Thoracic aorta (tissue), 2 donors: ENCODE data around the gene MYZAP. TPM values are rescaled to one million over a fixed set of nuclear protein-coding genes. Genes with fewer than 3 reads are reported as not detected.
A peak's percentile ranks its signal among the peaks of the same experiment; 100 is the strongest.

Experiments used
- ATAC-seq: fragments of 150-250 bp; one replicate; pipeline ENCODE4 v1.8.0; 2017; ENCODE audit warnings: low read depth; ENCODE audit not compliant: insufficient number of reproducible peaks, low FRiP score
- DNase-seq: peaks from one replicate; pipeline ENCODE4 v3.0.0-alpha.2; 2020; ENCODE audit warnings: low spot score
- H3K27ac ChIP-seq, 2 donors: fragments of 200-600 bp; sonication (generic); 1 replicate in 1 of 2; 2 replicates in 1 of 2; pipeline ENCODE4 v1.5.1; 2016; ENCODE audit warnings: mild to moderate bottlenecking in 2 of 2, moderate library complexity in 2 of 2
- H3K27me3 ChIP-seq: fragments of 200-600 bp; sonication (generic); replicated peaks from 2 replicates; pipeline ENCODE4 v1.6.0; 2016; ENCODE audit warnings: mild to moderate bottlenecking; ENCODE audit not compliant: insufficient read depth
- H3K36me3 ChIP-seq: fragments of 200-600 bp; sonication (generic); one replicate; pipeline ENCODE4 v1.5.1; 2016
- H3K4me1 ChIP-seq, 2 donors: fragments of 200-600 bp; sonication (generic); 1 replicate in 1 of 2; 2 replicates in 1 of 2; pipeline versions ENCODE4 v1.5.1 to v1.6.0; 2016; ENCODE audit warnings: low read depth in 2 of 2, mild to moderate bottlenecking in 1 of 2; ENCODE audit not compliant: control insufficient read depth in 1 of 2
- H3K4me3 ChIP-seq: fragments of 200-600 bp; sonication (generic); 2 replicates; pipeline ENCODE4 v1.5.1; 2016; ENCODE audit warnings: mild to moderate bottlenecking
- H3K9me3 ChIP-seq: fragments of 200-600 bp; sonication (generic); 2 replicates; pipeline ENCODE4 v1.5.1; 2016
- CTCF ChIP-seq: fragments of 200-600 bp; sonication (generic); IDR thresholded peaks from one replicate; pipeline ENCODE4 v1.5.1; 2019; ENCODE audit warnings: antibody characterized with exemption
- total RNA-seq, 2 donors: library from RNA; depleted of rRNA; stranded (reverse); fragments of >200 nt; gene quantifications; one replicate each; pipeline versions ENCODE4 v1.1.0 to v1.2.3, GENCODE V29; 2016

Gene MYZAP
- total RNA-seq, 2 donors from 2014 or later, result 3.8 to 6.8 TPM

- H3K4me1 ChIP-seq, result peaks cover 24 to 68% of the 10 kb centered on the region in 2 donors
- H3K27me3 ChIP-seq, result no peaks in the 10 kb centered on the region
- ATAC-seq (no peak), DNase-seq (no peak)
- no peaks in the 10 kb centered on the region for H3K36me3 ChIP-seq
- no peak overlapping the region for H3K4me3 ChIP-seq
- H3K9me3 ChIP-seq, result no peaks in the 10 kb centered on the region
- peak overlapping the region; percentile 37 to 90 for H3K27ac ChIP-seq
- no peak for TF ChIP-seq CTCF
Measured at GRCh38 chr15:57692709-57693108, 101.0 kb downstream of the MYZAP start.

- DNase-seq, result no peak
- H3K4me3 ChIP-seq, result no peak overlapping the region
Measured at GRCh38 chr15:57694279-57694678, 102.6 kb downstream of the MYZAP start.

GRCh38 chr15:57696146-57696545 lies 104.4 kb downstream of the MYZAP start:
- peak overlapping the region; percentile 60 to 90 for H3K27ac ChIP-seq
- no peaks in the 10 kb centered on the region for H3K36me3 ChIP-seq
- TF ChIP-seq CTCF, result no peak
- no peaks in the 10 kb centered on the region for H3K27me3 ChIP-seq
- DNase-seq (no peak), ATAC-seq (no peak)
- peaks cover 33 to 69% of the 10 kb centered on the region in 2 donors for H3K4me1 ChIP-seq
- no peaks in the 10 kb centered on the region for H3K9me3 ChIP-seq
- H3K4me3 ChIP-seq, result no peak overlapping the region

More at GRCh38 chr15:57694279-57694678, 102.6 kb downstream of the MYZAP start:
- no peak for ATAC-seq
- Histone ChIP-seq H3K36me3 (no peaks in the 10 kb centered on the region), H3K4me1 (peaks cover 33 to 76% of the 10 kb centered on the region in 2 donors), H3K9me3 (no peaks in the 10 kb centered on the region), H3K27me3 (no peaks in the 10 kb centered on the region), H3K27ac (peak overlapping the region; percentile 37 to 90)
- TF ChIP-seq CTCF, result no peak

GRCh38 chr15:57697588-57697987 lies 105.9 kb downstream of the MYZAP start:
- Histone ChIP-seq H3K4me1 (peaks cover 22 to 54% of the 10 kb centered on the region in 2 donors), H3K4me3 (peak overlapping the region; percentile 45), H3K27me3 (no peaks in the 10 kb centered on the region), H3K36me3 (no peaks in the 10 kb centered on the region), H3K27ac (peak overlapping the region; percentile 85 to 90), H3K9me3 (no peaks in the 10 kb centered on the region)
- TF ChIP-seq CTCF, result no peak
- DNase-seq (no peak), ATAC-seq (peak; percentile 74)

- Histone ChIP-seq H3K9me3 (no peaks in the 10 kb centered on the region), H3K27me3 (no peaks in the 10 kb centered on the region), H3K36me3 (no peaks in the 10 kb centered on the region), H3K4me3 (peak overlapping the region; percentile 45), H3K27ac (peak overlapping the region; percentile 85 to 90), H3K4me1 (peaks cover 18 to 48% of the 10 kb centered on the region in 2 donors)
- no peak for TF ChIP-seq CTCF
- ATAC-seq, result no peak
- DNase-seq, result no peak
Measured at GRCh38 chr15:57698243-57698642, 106.5 kb downstream of the MYZAP start.
